ENCODE data around the gene PEMT. TPM values are rescaled to one million over a fixed set of nuclear protein-coding genes. Genes with fewer than 3 reads are reported as not detected.

The PEMT gene
- total RNA-seq, 1 donor from 2014 or later: 41.9 TPM

GRCh38 chr17:17497065-17497844 is 94.3 kb downstream of the PEMT start:
- H3K9me3 Mint-ChIP-seq: no peaks in the 10 kb centered on the region
- peaks cover 16% of the 10 kb centered on the region for H3K4me1 Mint-ChIP-seq
- peak; percentile 5 for TF ChIP-seq CTCF (IDR thresholded peaks at IDR 0.05; ENCODE audit: unreplicated experiment)
- H3K36me3 Mint-ChIP-seq: peaks cover 6% of the 10 kb centered on the region
- no peak for DNase-seq (ENCODE audit: low spot score in 2 of 2, unreplicated experiment in 2 of 2)
- H3K27ac Mint-ChIP-seq: no peak overlapping the region
- H3K27me3 Mint-ChIP-seq (ENCODE audit: low read depth): peaks cover 42% of the 10 kb centered on the region
- H3K4me3 Mint-ChIP-seq: peak overlapping the region; percentile 10

GRCh38 chr17:17496189-17497064 is 95.1 kb downstream of the PEMT start, which contains the start of gene RASD1:
Gene RASD1 (minus strand): TSS chr17:17496395. CDS start chr17:17496181, 214 bp downstream.
- Mint-ChIP-seq H3K9me3 (no peaks in the 10 kb centered on the region), H3K27ac (peak within 1 kb of the TSS; percentile 78), H3K36me3 (peaks cover 11% of the 10 kb centered on the region), H3K27me3 (ENCODE audit: low read depth) (peaks cover 42% of the 10 kb centered on the region), H3K4me1 (peaks cover 19% of the 10 kb centered on the region), H3K4me3 (peak within 1 kb of the TSS; percentile 75)
- peak; percentile 98 for TF ChIP-seq CTCF (IDR thresholded peaks at IDR 0.05; ENCODE audit: unreplicated experiment)
- DNase-seq (ENCODE audit: low spot score in 2 of 2, unreplicated experiment in 2 of 2): peak; percentile 72 to 88

- DNase-seq (ENCODE audit: low spot score in 2 of 2, unreplicated experiment in 2 of 2): no peak
- H3K4me1 Mint-ChIP-seq: peaks cover 19% of the 10 kb centered on the region
- H3K27ac Mint-ChIP-seq: peak overlapping the region; percentile 78
- H3K4me3 Mint-ChIP-seq: peak overlapping the region; percentile 75
- peaks cover 39% of the 10 kb centered on the region for H3K27me3 Mint-ChIP-seq (ENCODE audit: low read depth)
- H3K9me3 Mint-ChIP-seq: no peaks in the 10 kb centered on the region
- H3K36me3 Mint-ChIP-seq: peaks cover 11% of the 10 kb centered on the region
- no peak for TF ChIP-seq CTCF (IDR thresholded peaks at IDR 0.05; ENCODE audit: unreplicated experiment)
Observed at GRCh38 chr17:17495536-17496188, 95.8 kb downstream of the PEMT start.

GRCh38 chr17:17494870-17495535 is 96.5 kb downstream of the PEMT start:
- Mint-ChIP-seq H3K27ac (no peak overlapping the region), H3K4me1 (peaks cover 19% of the 10 kb centered on the region), H3K36me3 (peaks cover 13% of the 10 kb centered on the region), H3K4me3 (peak overlapping the region; percentile 75), H3K9me3 (no peaks in the 10 kb centered on the region), H3K27me3 (ENCODE audit: low read depth) (peaks cover 37% of the 10 kb centered on the region)
- no peak for DNase-seq (ENCODE audit: low spot score in 2 of 2, unreplicated experiment in 2 of 2)
- TF ChIP-seq CTCF (IDR thresholded peaks at IDR 0.05; ENCODE audit: unreplicated experiment): no peak

- H3K27me3 Mint-ChIP-seq (ENCODE audit: low read depth): peaks cover 37% of the 10 kb centered on the region
- TF ChIP-seq CTCF (IDR thresholded peaks at IDR 0.05; ENCODE audit: unreplicated experiment): no peak
- H3K4me3 Mint-ChIP-seq: peak overlapping the region; percentile 75
- H3K27ac Mint-ChIP-seq: no peak overlapping the region
- H3K36me3 Mint-ChIP-seq: peaks cover 15% of the 10 kb centered on the region
- peaks cover 19% of the 10 kb centered on the region for H3K4me1 Mint-ChIP-seq
- no peak for DNase-seq (ENCODE audit: low spot score in 2 of 2, unreplicated experiment in 2 of 2)
- H3K9me3 Mint-ChIP-seq: no peaks in the 10 kb centered on the region
Observed at GRCh38 chr17:17494499-17494869, 97.0 kb downstream of the PEMT start.

All from mesothelial cell of epicardium (in vitro differentiated cells).